ENCODE measurements around the gene FAM229A. TPM values are rescaled to one million over a fixed set of nuclear protein-coding genes. Genes with fewer than 3 reads are reported as not detected.
A peak's percentile ranks its signal among the peaks of the same experiment; 100 is the strongest.

Gene FAM229A
- total and polyA plus RNA-seq, 4 donors, result 1.6 to 3.3 (median 2.1) TPM

DNA sequence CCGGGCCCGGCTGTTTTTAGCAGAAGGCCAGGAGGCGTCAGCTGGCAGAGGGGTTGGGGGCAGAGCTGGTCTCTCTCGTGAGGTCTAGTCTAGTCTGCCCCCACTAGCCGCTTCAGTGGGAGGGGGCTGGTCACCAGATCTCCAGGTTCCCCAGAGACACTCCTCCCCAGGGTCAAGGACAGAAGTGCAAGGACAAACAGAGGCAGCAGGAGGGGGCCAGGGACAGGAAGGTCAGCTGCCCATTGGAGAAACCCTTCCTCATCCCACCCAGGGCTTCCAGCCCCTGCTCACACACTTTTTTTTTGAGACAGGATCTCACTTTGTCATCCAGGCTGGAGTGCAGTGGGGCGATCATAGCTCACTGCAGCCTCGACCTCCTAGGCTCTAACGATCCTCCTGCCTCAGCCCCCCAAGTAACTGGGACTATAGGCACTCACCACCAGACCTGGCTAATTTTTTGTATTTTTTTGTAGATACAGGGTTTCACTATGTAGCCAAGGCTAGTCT is 10.0 kb downstream of the FAM229A start:
- peak overlapping the region; percentile 91 for H3K27ac ChIP-seq (ENCODE audit: low read depth in 1 of 2, low read length in 2 of 2)
- peak overlapping the region; percentile 50 to 82 for H3K9ac ChIP-seq (ENCODE audit: low read depth in 1 of 2, low read length in 2 of 2)
- H3K4me1 ChIP-seq (ENCODE audit: control insufficient read depth in 4 of 4, insufficient read depth in 4 of 4, low read length in 3 of 4), result peaks cover 7 to 39% (median 17%) of the 10 kb centered on the region in 4 donors
- H3K27me3 ChIP-seq (ENCODE audit: control insufficient read depth in 4 of 4, insufficient read depth in 4 of 4, low read length in 3 of 4), result no peaks in the 10 kb centered on the region
- H3K36me3 ChIP-seq (ENCODE audit: control insufficient read depth in 4 of 4, insufficient read depth in 3 of 4, low read depth in 1 of 4, low read length in 3 of 4), result no peaks in the 10 kb centered on the region
- TF ChIP-seq, protein P1, sequence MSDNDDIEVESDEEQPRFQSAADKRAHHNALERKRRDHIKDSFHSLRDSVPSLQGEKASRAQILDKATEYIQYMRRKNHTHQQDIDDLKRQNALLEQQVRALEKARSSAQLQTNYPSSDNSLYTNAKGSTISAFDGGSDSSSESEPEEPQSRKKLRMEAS (IDR thresholded peaks at IDR 0.05), result no peak
- TF ChIP-seq JUND (IDR thresholded peaks at IDR 0.05) (no peak), YY1 (IDR thresholded peaks at IDR 0.05) (no peak), EGR1 (IDR thresholded peaks at IDR 0.05; ENCODE audit: low read depth in 2 of 2) (no peak), TAF1 (conservative IDR thresholded peaks at IDR 0.05) (no peak), FOXA1 (IDR thresholded peaks at IDR 0.05) (no peak), HNF4A (conservative IDR thresholded peaks at IDR 0.05) (no peak), NR2F2 (IDR thresholded peaks at IDR 0.05) (no peak), FOXA2 (IDR thresholded peaks at IDR 0.05) (no peak), GABPA (IDR thresholded peaks at IDR 0.05 in 1 of 2, conservative IDR thresholded peaks at IDR 0.05 in 1 of 2) (no peak), RXRA (IDR thresholded peaks at IDR 0.05) (no peak), SP1 (IDR thresholded peaks at IDR 0.05) (no peak), HNF4G (IDR thresholded peaks at IDR 0.05) (no peak), RAD21 (IDR thresholded peaks at IDR 0.05) (no peak)
- TF ChIP-seq, protein P2, sequence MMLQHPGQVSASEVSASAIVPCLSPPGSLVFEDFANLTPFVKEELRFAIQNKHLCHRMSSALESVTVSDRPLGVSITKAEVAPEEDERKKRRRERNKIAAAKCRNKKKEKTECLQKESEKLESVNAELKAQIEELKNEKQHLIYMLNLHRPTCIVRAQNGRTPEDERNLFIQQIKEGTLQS (IDR thresholded peaks at IDR 0.05), result no peak
- TF ChIP-seq, protein P3, sequence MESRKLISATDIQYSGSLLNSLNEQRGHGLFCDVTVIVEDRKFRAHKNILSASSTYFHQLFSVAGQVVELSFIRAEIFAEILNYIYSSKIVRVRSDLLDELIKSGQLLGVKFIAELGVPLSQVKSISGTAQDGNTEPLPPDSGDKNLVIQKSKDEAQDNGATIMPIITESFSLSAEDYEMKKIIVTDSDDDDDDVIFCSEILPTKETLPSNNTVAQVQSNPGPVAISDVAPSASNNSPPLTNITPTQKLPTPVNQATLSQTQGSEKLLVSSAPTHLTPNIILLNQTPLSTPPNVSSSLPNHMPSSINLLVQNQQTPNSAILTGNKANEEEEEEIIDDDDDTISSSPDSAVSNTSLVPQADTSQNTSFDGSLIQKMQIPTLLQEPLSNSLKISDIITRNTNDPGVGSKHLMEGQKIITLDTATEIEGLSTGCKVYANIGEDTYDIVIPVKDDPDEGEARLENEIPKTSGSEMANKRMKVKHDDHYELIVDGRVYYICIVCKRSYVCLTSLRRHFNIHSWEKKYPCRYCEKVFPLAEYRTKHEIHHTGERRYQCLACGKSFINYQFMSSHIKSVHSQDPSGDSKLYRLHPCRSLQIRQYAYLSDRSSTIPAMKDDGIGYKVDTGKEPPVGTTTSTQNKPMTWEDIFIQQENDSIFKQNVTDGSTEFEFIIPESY (IDR thresholded peaks at IDR 0.05), result no peak
- TF ChIP-seq, protein P4, sequence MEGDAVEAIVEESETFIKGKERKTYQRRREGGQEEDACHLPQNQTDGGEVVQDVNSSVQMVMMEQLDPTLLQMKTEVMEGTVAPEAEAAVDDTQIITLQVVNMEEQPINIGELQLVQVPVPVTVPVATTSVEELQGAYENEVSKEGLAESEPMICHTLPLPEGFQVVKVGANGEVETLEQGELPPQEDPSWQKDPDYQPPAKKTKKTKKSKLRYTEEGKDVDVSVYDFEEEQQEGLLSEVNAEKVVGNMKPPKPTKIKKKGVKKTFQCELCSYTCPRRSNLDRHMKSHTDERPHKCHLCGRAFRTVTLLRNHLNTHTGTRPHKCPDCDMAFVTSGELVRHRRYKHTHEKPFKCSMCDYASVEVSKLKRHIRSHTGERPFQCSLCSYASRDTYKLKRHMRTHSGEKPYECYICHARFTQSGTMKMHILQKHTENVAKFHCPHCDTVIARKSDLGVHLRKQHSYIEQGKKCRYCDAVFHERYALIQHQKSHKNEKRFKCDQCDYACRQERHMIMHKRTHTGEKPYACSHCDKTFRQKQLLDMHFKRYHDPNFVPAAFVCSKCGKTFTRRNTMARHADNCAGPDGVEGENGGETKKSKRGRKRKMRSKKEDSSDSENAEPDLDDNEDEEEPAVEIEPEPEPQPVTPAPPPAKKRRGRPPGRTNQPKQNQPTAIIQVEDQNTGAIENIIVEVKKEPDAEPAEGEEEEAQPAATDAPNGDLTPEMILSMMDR (IDR thresholded peaks at IDR 0.05; ENCODE audit: low read depth, low read length, missing input control), result no peak
- TF ChIP-seq, protein P5, sequence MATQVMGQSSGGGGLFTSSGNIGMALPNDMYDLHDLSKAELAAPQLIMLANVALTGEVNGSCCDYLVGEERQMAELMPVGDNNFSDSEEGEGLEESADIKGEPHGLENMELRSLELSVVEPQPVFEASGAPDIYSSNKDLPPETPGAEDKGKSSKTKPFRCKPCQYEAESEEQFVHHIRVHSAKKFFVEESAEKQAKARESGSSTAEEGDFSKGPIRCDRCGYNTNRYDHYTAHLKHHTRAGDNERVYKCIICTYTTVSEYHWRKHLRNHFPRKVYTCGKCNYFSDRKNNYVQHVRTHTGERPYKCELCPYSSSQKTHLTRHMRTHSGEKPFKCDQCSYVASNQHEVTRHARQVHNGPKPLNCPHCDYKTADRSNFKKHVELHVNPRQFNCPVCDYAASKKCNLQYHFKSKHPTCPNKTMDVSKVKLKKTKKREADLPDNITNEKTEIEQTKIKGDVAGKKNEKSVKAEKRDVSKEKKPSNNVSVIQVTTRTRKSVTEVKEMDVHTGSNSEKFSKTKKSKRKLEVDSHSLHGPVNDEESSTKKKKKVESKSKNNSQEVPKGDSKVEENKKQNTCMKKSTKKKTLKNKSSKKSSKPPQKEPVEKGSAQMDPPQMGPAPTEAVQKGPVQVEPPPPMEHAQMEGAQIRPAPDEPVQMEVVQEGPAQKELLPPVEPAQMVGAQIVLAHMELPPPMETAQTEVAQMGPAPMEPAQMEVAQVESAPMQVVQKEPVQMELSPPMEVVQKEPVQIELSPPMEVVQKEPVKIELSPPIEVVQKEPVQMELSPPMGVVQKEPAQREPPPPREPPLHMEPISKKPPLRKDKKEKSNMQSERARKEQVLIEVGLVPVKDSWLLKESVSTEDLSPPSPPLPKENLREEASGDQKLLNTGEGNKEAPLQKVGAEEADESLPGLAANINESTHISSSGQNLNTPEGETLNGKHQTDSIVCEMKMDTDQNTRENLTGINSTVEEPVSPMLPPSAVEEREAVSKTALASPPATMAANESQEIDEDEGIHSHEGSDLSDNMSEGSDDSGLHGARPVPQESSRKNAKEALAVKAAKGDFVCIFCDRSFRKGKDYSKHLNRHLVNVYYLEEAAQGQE (IDR thresholded peaks at IDR 0.05), result no peak
- H3K9me3 ChIP-seq (ENCODE audit: control insufficient read depth in 4 of 4, low read length in 3 of 4), result no peaks in the 10 kb centered on the region
- DNase-seq (ENCODE audit: low spot score), result no peak
- WGBS, result 46% methylated on average over 8 of the region's 8 CpGs
- peak overlapping the region in 2 of 3 donors; percentile 70 to 79 for H3K4me3 ChIP-seq (ENCODE audit: low read depth in 1 of 3, low read length in 3 of 3)
